ENCODE data around the gene CCNC.
"Not testable (repeated sequence)": the region's sequence is repeated elsewhere in the genome, so short reads cannot be mapped to it uniquely, and the experiment has no call there.

The CCNC gene

DNA sequence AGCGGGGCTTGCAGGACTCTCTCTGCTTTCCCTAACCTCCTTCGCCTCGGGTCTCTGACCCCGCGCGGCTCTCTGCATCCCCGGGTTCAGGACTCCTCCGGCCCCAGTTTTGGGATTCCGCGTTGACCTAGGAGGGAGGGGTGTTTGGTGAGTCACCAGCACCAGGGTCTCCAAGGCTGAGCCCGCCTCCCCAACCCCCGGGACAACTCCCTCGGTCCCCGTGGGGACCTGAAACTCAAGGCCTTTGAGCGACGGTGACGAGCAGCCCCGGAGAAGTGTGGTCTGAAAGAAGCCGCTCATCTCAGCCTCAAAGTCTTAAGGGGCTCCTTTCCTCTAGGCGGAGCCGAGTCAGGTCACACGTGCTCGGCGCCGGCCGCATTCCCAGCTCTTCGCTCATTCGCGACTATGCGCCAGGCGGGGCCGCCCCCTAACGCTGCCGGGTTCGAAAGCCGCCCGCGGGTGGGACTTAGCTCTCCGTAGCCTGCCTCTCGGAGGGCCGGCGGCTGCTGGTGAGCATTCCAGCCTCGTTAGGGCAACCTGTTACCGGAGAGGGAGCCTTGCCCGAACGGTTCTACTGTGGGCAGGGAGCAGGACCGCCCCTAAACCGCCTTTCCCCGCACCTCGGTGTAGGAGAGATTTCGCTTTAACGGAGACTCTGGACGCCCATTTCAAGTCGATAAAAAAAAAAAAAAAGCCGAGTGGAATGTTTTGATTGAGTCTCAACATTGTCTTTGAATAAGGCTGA lies 35.1 kb upstream of the CCNC start:
- DNase-seq (ENCODE audit: low spot score), result peak; percentile 48

GRCh38 chr6:99602520-99603420 lies 34.3 kb upstream of the CCNC start:
- no peak for DNase-seq (ENCODE audit: low spot score)

DNA sequence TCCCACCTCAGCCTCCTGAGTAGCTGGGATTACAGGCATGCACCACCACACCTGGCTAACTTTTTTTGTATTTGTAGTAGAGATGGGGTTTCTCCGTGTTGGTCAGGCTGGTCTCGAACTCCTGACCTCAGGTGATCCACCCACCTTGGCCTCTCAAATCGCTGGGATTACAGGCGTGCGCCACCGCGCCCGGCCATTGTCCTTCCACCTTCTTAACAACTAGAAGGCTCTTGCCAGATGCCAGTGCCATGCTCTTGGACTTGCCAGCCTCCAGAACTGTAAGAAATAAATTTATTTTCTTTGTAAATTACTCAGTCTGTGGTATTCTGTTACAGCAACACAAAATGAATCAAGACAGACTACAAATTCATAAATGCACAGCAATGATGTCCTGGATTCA lies 26.2 kb upstream of the CCNC start:
- not testable (repeated sequence) for DNase-seq (ENCODE audit: low spot score)

DNA sequence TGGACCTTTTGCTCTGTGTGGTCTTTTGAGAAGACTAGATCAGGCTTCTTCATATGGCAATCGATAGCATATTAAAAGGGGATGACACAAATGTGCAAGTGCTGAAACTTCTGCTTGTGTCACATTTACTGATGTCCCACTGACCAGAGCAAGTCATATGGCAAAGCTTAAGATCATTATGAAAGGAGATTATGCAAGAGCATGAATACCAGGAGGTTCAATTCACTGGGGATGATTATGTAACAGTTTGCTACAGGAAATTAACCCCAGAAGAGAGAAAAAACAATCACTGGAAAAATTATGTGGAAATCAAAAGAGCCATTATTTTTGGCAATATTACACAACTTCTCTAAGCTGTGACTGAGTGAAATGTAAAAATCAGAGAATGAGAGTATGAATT lies 24.4 kb upstream of the CCNC start:
- no peak for DNase-seq (ENCODE audit: low spot score)

DNA sequence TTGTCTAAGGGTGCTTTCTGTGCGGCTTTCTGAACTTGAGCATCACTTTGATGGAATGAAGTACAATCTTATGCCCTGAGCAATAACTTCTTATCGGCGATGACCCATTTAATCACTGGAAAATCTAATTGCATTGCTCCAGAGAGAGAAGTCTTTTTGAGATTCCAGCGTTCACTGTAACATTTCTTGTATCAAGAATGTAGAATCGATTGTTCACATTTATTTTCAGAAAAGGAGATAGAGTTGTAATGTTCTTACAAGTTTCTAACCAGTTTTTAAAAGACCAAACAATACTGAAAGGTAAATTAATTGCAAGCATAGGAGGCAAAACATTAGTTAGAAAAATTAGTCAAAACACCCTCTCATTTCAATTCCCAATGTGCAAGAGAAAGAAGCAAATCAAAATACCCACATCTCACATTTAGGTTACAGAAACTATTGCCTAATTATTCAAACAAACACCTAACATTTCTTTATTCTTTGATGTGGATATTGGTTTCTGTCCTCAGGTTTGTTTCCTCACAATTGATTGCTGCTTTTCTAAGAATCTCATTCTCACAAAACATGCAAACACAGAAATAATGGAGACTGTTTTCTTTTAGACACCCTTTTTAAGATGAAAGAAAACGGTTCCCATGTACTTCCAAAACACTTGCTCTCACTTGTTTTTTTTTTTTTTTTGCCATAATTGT lies 23.4 kb upstream of the CCNC start:
- DNase-seq (ENCODE audit: low spot score), result no peak

GRCh38 chr6:99590728-99591672 lies 22.5 kb upstream of the CCNC start:
- no peak for DNase-seq (ENCODE audit: low spot score)

DNA sequence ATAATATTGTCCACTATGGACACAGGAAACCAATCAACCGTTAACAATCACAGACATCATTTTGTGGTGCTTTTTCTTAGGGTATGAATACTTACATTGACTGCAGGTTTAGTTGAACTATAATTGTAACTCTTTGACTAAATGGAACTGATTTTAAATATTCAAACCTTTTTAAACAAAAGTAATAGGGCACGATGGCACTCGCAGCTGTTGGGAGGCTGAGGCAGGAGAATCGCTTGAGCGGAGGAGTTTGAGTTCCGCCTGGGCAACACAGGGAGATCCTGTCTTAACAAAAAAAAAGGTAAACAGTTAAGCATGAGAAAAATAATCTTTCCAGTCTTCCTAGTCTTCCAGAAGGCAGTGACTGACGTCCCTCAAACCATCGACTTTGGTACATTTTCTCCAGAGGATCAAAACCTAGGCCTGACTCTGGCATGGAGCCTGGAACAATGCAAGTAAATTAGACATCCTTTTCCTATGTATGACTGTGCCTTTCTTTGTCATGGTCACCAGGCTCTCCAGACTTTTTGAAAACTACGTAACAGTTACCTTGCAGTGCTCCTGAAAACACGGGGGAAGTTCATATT lies 21.5 kb upstream of the CCNC start:
- DNase-seq (ENCODE audit: low spot score), result no peak

DNA sequence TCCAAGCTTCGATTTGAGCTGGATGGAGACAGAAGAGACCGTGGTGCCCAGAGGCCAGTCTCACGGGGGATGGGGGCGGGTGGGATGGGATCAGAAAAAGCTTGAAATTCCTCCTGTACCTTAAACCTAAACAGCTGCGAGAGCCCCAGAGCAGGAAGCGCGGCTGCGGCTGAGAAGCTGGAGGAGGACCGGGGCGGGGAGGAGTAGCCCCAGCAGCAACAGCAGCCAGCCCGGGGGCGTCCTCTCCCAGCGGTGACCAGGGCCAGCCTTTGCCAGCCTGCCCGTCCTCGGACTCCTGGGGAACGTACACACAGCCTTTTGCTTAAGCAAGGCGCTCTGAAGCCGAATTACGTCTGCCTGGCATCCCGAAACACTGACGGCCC lies 20.8 kb upstream of the CCNC start:
- DNase-seq (ENCODE audit: low spot score), result no peak

DNA sequence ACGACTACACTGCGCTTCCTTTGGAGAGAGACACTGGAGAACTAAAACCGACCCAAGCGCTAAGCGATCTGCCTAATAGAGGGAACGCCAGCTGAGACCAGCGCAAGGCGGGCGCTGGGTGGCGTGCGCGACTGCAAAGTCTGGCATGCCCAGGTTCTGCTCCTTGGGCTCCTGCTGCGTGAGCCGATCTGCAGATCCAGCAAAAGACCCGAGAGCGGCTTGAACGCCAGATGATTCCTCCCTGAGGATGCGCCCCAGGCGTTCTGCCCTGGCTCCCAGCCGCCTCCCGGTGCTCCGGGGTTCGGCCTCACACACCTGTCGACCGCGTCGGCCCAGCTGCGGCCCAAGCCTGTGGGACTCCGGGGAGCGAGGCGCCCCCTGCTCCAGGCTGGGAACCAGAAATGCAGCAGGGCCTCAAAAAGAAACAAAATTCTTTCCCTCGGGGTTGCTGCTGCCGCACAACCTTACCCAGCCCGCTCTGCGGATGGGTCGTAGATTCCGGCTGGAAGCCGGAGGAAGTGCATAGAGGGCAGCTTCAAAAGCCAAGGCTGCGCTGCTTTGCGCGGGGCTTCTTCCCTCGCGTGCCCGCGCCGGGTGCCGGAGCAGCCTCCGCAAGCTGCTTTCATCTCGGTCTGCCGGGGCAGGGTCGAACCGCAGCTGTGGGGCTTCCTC lies 20.3 kb upstream of the CCNC start:
- DNase-seq (ENCODE audit: low spot score), result peak; percentile 77

DNA sequence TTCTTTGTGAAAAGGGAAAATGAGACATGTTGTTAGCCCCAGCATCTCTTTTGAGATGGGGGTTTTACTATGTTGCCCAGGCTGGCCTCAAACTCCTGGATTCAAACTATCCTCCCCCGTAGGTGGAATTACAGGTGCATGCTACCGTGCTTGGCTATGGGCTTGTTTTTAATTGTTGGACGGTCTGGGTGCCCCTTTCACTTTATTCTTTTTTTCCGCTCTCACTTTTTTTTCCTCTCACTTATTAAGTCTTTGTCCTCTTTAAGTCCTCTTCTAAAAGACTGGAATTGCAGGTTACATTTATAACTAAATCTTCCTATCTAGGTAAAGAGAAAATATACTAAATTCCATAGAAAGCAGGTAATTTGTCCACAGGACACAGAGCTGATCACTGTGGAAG lies 19.3 kb upstream of the CCNC start:
- no peak for DNase-seq (ENCODE audit: low spot score)

DNA sequence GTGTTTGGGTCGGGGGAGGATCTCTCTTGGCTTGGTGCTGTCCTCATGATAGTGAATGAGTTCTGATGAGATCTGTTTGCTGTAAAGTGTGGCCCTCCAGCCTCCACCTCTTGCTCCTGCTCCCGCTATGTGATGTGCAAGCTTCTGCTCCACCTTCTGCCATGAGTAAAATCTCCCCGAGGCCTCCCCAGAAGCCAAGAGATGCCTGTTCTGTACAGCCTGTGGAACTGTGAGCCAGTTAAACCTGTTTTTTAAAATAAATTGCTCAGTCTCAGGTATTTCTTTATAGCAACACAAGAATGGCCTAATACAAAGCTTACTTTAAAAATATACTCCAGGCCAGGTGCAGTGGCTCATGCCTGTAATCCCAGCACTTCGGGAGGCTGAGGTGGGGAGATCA lies 11.3 kb upstream of the CCNC start:
- no peak for DNase-seq (ENCODE audit: low spot score)

DNA sequence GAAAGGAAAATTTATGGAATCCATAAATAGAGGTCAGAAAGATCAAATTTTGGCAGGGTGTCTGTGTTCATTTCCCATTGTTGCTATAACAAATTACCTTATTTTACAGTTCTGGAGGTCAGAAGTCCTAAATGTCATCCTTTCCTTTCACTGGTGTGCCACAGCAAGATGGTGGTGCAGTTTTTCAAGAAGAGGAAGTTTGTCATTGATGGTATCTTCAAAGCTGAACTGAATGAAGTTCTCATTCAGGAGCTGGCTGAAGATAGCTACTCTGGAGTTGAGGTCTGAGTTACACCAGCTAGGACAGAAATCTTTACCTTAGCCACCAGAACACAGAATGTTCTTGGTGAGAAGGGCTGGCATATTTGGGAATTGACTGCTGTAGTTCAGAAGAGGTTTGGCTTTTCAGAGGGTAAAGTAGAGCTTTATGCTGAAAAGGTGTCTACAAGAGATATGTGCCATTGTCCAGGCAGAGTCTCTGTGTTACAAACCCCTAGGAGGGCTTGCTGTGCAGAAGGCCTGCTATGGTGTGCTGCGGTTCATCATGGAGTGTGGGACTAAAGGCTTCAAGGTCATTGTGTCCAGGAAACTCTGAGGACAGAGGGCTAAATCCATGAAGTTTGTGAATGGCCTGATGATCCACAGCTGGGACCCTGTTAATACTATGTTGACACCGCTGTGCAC lies 7.2 kb upstream of the CCNC start:
- no peak for DNase-seq (ENCODE audit: low spot score)

DNA sequence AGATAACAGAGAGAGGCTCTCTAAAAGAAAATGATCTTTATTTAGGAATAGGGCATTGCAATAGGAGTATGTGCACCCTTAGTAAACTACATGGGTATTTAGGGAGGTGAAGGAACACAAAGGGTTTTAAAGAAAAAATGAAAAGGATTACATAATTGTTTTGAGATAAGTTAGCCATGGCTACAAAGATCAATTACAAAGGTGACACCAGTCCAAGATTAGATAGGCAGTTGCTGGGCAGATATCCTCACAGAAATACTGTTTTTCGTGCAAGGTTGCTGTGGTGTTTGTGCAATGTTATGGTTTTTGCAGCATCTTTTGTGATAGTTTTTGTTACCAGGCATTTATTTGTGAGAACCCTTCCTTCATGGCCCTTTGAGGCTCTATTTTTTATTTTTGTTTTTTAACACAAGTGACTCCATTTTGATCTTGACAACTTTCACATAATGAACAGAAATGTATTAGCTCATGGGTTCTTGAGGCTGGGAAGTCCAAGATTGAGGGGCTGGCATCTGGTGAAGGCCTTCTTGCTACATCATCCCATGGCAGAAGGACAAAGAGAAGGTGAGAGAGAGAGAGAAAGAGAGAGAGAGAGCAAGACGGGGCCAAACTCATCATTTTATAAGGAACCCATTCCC lies 5.6 kb upstream of the CCNC start:
- DNase-seq (ENCODE audit: low spot score), result no peak

- DNase-seq (ENCODE audit: low spot score), result no peak
Measured at GRCh38 chr6:99563056-99563723, 5.3 kb downstream of the CCNC start.

- DNase-seq (ENCODE audit: low spot score), result no peak
Measured at GRCh38 chr6:99560668-99561067, 7.8 kb downstream of the CCNC start.

- DNase-seq (ENCODE audit: low spot score), result no peak
Measured at GRCh38 chr6:99559057-99559456, 9.4 kb downstream of the CCNC start.

DNA sequence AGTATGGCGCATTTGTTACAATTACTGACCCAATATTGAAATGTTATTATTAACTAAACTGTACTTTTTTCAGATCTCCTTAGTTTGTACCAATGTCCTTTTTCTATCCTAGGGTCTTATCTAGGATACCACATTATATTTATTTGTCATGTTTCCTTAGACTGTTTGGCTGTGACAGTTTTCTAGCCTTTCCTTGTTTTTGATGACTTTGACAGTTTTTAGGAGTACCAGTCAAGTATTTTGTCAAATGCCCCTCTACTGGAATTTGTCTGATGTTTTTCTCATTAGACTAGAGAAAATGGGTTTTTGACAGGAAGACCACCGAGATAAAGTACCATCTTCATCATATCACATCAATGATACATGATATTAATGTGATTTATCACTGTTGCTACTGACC lies 14.6 kb downstream of the CCNC start:
- DNase-seq (ENCODE audit: low spot score), result no peak

GRCh38 chr6:99550046-99550748 lies 18.3 kb downstream of the CCNC start:
- DNase-seq (ENCODE audit: low spot score), result no peak

All from SK-N-DZ (cell line).